Neural cell (in vitro differentiated cells): ENCODE data around the gene STK32B. TPM values are rescaled to one million over a fixed set of nuclear protein-coding genes. Genes with fewer than 3 reads are reported as not detected.

ENCODE experiments used
- H2AFZ ChIP-seq: fragments of 200-600, 300-800 bp; sonication (generic), shearing (Covaris generic); 2 replicates; pipeline ENCODE4 v1.6.0; 2014; ENCODE audit warnings: low read depth, mild to moderate bottlenecking, antibody characterized with exemption, low read length, moderate library complexity
- H3F3A ChIP-seq: fragments of 200-600 bp; shearing (Covaris generic); 2 replicates; pipeline ENCODE4 v1.6.1; 2016; ENCODE audit warnings: mild to moderate bottlenecking, moderate library complexity, mixed read lengths, antibody characterized with exemption, low read length; ENCODE audit not compliant: insufficient read depth, poor library complexity, severe bottlenecking
- H3K27ac ChIP-seq: fragments of 200-600, 300-800 bp; sonication (generic), shearing (Covaris generic); 2 replicates; pipeline ENCODE4 v1.5.1; 2014; ENCODE audit warnings: mild to moderate bottlenecking, low read length, moderate library complexity
- H3K27me3 ChIP-seq: fragments of 300-800, 200-600 bp; sonication (generic), shearing (Covaris generic); 2 replicates; pipeline ENCODE4 v1.6.0; 2014; ENCODE audit warnings: mild to moderate bottlenecking, low read depth, low read length, moderate library complexity; ENCODE audit not compliant: insufficient read depth
- H3K36me3 ChIP-seq: fragments of 300-800, 200-600 bp; sonication (generic), shearing (Covaris generic); 2 replicates; pipeline ENCODE4 v1.5.1; 2014; ENCODE audit warnings: mild to moderate bottlenecking, antibody characterized with exemption, low read length, moderate library complexity; ENCODE audit not compliant: insufficient read depth
- H3K4me2 ChIP-seq: fragments of 300-800, 200-600 bp; sonication (generic), shearing (Covaris generic); 2 replicates; pipeline ENCODE4 v1.6.0; 2014; ENCODE audit warnings: mild to moderate bottlenecking, low read length
- H3K4me3 ChIP-seq: fragments of 300-800, 200-600 bp; sonication (generic), shearing (Covaris generic); 2 replicates; pipeline ENCODE4 v1.5.1; 2014; ENCODE audit warnings: mild to moderate bottlenecking, low read length, moderate library complexity
- H3K79me2 ChIP-seq: fragments of 200-600 bp; shearing (Covaris generic); replicated peaks from 2 replicates; pipeline ENCODE4 v1.6.0; 2014; ENCODE audit warnings: mild to moderate bottlenecking, low read length, moderate library complexity; ENCODE audit not compliant: insufficient read depth
- H3K9ac ChIP-seq: fragments of 300-800, 200-600 bp; sonication (generic), shearing (Covaris generic); 2 replicates; pipeline ENCODE4 v1.6.1; 2016; ENCODE audit warnings: mild to moderate bottlenecking, low read length, mixed read lengths
- H3K9me2 ChIP-seq: fragments of 200-600 bp; shearing (Covaris generic); 2 replicates; pipeline ENCODE4 v1.6.1; 2016; ENCODE audit warnings: mild to moderate bottlenecking, low read length, mixed read lengths; ENCODE audit not compliant: insufficient read depth
- H3K9me3 ChIP-seq: fragments of 200-600, 300-800 bp; sonication (generic), shearing (Covaris generic); 2 replicates; pipeline ENCODE4 v1.6.1; 2016; ENCODE audit warnings: mild to moderate bottlenecking, mixed run types, low read length, moderate library complexity, mixed read lengths
- H4K20me1 ChIP-seq: fragments of 200-600 bp; shearing (Covaris generic); 2 replicates; pipeline ENCODE4 v1.6.1; 2016; ENCODE audit warnings: mild to moderate bottlenecking, mixed run types; ENCODE audit not compliant: insufficient read depth
- EP300 ChIP-seq: fragments of 450-650 bp; conservative IDR thresholded peaks from 2 replicates; pipeline ENCODE4 v1.6.1; 2014; ENCODE audit warnings: antibody characterized with exemption, mild to moderate bottlenecking, moderate library complexity; ENCODE audit not compliant: poor library complexity, severe bottlenecking
- EZH2 ChIP-seq: fragments of 200-600, 300-800 bp; shearing (Covaris generic), sonication (generic); IDR thresholded peaks from 2 replicates; pipeline ENCODE4 v1.6.1; 2014; ENCODE audit warnings: antibody characterized with exemption, low read length, borderline replicate concordance, mild to moderate bottlenecking; ENCODE audit not compliant: insufficient read depth, poor library complexity, severe bottlenecking
- MXI1 ChIP-seq: fragments of 450-650 bp; conservative IDR thresholded peaks from 2 replicates; pipeline ENCODE4 v1.6.1; 2014; ENCODE audit warnings: antibody characterized with exemption, mild to moderate bottlenecking; ENCODE audit not compliant: poor library complexity, severe bottlenecking
- POLR2AphosphoS5 ChIP-seq: IDR thresholded peaks from 2 replicates; pipeline ENCODE4 v1.6.1; 2012
- RAD21 ChIP-seq: fragments of 450-650 bp; conservative IDR thresholded peaks from 2 replicates; pipeline ENCODE4 v1.6.1; 2014; ENCODE audit warnings: antibody characterized with exemption, mild to moderate bottlenecking, moderate library complexity
- SMC3 ChIP-seq: fragments of 450-650 bp; conservative IDR thresholded peaks from 2 replicates; pipeline ENCODE4 v1.6.1; 2014; ENCODE audit warnings: antibody characterized with exemption, mild to moderate bottlenecking, moderate library complexity; ENCODE audit not compliant: poor library complexity
- TAF1 ChIP-seq: IDR thresholded peaks from 2 replicates; pipeline ENCODE4 v1.6.1; 2012; ENCODE audit warnings: low read depth
- polyA plus RNA-seq: library from polyadenylated mRNA; depleted of rRNA; stranded (reverse); fragments of >200 nt; gene quantifications from 2 replicates; pipeline ENCODE4 v1.2.3, GENCODE V29; 2014
- TF ChIP-seq, protein P1 (sequence below): fragments of 450-650 bp; IDR thresholded peaks from 2 replicates; pipeline ENCODE4 v1.5.1; 2014; ENCODE audit warnings: antibody characterized with exemption, mild to moderate bottlenecking, moderate library complexity; ENCODE audit not compliant: poor library complexity, severe bottlenecking
- TF ChIP-seq, protein P2 (sequence below): IDR thresholded peaks from 2 replicates; pipeline ENCODE4 v1.6.1; 2012; ENCODE audit warnings: borderline replicate concordance

STK32B gene
- polyA plus RNA-seq, 1 donor from 2014 or later, result 42.8 TPM

DNA sequence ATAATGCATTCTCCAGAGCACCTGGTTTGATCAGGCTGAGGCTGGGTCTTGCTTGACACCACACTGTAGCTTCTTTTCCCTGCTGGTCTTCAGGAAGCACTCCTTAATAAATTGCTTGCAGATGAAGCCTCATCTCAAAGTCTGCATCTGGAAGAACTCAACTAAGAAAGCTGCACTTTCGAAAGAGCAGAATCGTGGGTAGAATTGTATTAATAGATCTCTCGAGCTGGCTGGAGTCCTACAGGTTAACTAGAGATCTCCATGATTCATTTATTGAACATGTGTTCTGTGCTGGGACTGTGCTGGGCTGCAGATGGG is 152.7 kb downstream of the STK32B start:
- H3K4me2 ChIP-seq, result no peak overlapping the region

DNA sequence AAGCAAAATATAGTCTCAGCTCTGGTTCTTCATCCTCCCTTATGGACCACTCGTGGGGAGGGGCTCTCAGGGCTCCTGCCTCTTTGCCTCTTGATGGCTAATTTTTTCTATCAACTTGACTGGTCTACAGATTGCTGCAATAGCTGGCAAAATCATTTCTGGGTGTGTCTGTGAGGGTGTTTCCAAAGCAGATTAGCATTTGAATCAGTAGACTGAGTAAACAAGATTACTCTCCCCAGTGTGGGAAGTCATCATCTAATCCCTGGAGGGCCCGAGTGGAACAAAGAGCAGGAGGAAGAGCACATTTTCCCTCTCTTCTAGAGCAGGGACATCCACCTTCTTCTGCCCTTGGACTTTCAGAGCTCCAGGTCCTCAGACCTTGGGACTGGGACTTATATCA is 153.5 kb downstream of the STK32B start:
- Histone ChIP-seq H4K20me1 (no peaks in the 10 kb centered on the region), H3F3A (no peaks in the 10 kb centered on the region), H3K9me2 (no peaks in the 10 kb centered on the region), H3K36me3 (no peaks in the 10 kb centered on the region), H2AFZ (no peak overlapping the region), H3K27ac (no peak overlapping the region), H3K79me2 (no peaks in the 10 kb centered on the region), H3K27me3 (no peaks in the 10 kb centered on the region), H3K4me3 (no peak overlapping the region), H3K9ac (no peak overlapping the region), H3K4me2 (no peak overlapping the region), H3K9me3 (no peaks in the 10 kb centered on the region)
- no peak for TF ChIP-seq EP300
- TF ChIP-seq, protein P1, sequence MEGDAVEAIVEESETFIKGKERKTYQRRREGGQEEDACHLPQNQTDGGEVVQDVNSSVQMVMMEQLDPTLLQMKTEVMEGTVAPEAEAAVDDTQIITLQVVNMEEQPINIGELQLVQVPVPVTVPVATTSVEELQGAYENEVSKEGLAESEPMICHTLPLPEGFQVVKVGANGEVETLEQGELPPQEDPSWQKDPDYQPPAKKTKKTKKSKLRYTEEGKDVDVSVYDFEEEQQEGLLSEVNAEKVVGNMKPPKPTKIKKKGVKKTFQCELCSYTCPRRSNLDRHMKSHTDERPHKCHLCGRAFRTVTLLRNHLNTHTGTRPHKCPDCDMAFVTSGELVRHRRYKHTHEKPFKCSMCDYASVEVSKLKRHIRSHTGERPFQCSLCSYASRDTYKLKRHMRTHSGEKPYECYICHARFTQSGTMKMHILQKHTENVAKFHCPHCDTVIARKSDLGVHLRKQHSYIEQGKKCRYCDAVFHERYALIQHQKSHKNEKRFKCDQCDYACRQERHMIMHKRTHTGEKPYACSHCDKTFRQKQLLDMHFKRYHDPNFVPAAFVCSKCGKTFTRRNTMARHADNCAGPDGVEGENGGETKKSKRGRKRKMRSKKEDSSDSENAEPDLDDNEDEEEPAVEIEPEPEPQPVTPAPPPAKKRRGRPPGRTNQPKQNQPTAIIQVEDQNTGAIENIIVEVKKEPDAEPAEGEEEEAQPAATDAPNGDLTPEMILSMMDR, result no peak
- TF ChIP-seq MXI1, result no peak
- no peak for TF ChIP-seq SMC3
- TF ChIP-seq EZH2, result no peak
- TF ChIP-seq, protein P2, sequence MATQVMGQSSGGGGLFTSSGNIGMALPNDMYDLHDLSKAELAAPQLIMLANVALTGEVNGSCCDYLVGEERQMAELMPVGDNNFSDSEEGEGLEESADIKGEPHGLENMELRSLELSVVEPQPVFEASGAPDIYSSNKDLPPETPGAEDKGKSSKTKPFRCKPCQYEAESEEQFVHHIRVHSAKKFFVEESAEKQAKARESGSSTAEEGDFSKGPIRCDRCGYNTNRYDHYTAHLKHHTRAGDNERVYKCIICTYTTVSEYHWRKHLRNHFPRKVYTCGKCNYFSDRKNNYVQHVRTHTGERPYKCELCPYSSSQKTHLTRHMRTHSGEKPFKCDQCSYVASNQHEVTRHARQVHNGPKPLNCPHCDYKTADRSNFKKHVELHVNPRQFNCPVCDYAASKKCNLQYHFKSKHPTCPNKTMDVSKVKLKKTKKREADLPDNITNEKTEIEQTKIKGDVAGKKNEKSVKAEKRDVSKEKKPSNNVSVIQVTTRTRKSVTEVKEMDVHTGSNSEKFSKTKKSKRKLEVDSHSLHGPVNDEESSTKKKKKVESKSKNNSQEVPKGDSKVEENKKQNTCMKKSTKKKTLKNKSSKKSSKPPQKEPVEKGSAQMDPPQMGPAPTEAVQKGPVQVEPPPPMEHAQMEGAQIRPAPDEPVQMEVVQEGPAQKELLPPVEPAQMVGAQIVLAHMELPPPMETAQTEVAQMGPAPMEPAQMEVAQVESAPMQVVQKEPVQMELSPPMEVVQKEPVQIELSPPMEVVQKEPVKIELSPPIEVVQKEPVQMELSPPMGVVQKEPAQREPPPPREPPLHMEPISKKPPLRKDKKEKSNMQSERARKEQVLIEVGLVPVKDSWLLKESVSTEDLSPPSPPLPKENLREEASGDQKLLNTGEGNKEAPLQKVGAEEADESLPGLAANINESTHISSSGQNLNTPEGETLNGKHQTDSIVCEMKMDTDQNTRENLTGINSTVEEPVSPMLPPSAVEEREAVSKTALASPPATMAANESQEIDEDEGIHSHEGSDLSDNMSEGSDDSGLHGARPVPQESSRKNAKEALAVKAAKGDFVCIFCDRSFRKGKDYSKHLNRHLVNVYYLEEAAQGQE, result no peak
- no peak for TF ChIP-seq RAD21
- TF ChIP-seq POLR2AphosphoS5, result no peak
- no peak for TF ChIP-seq TAF1

More for the DNA sequence above, 152.7 kb downstream of the STK32B start:
- Histone ChIP-seq H3K36me3 (no peaks in the 10 kb centered on the region), H3K9me3 (no peaks in the 10 kb centered on the region), H3F3A (no peaks in the 10 kb centered on the region), H3K27ac (no peak overlapping the region), H3K9ac (no peak overlapping the region), H2AFZ (no peak overlapping the region), H4K20me1 (no peaks in the 10 kb centered on the region), H3K4me3 (no peak overlapping the region), H3K79me2 (no peaks in the 10 kb centered on the region), H3K27me3 (no peaks in the 10 kb centered on the region), H3K9me2 (no peaks in the 10 kb centered on the region)
- TF ChIP-seq EZH2 (no peak), SMC3 (no peak), RAD21 (no peak), TAF1 (no peak), EP300 (no peak), POLR2AphosphoS5 (no peak), MXI1 (no peak)
- TF ChIP-seq, protein P1, result no peak
- TF ChIP-seq, protein P2, result no peak
